Osteocyte (in vitro differentiated cells): ENCODE results near the gene TMUB2. TPM values are rescaled to one million over a fixed set of nuclear protein-coding genes. Genes with fewer than 3 reads are reported as not detected.

Experiments used
- DNase-seq: peaks from one replicate; pipeline ENCODE4 v3.0.0; 2021; ENCODE audit warnings: mixed read lengths; ENCODE audit not compliant: unreplicated experiment; ENCODE audit errors: extremely low spot score
- H3K27ac Mint-ChIP-seq: one replicate; pipeline ENCODE4 v1.8.0; 2021; ENCODE audit warnings: mild to moderate bottlenecking, mixed read lengths; ENCODE audit not compliant: unreplicated experiment
- H3K27me3 Mint-ChIP-seq: one replicate; pipeline ENCODE4 v1.8.0; 2021; ENCODE audit warnings: mixed read lengths; ENCODE audit not compliant: unreplicated experiment
- H3K36me3 Mint-ChIP-seq: one replicate; pipeline ENCODE4 v1.8.0; 2021; ENCODE audit warnings: mixed read lengths; ENCODE audit not compliant: unreplicated experiment
- H3K4me1 Mint-ChIP-seq: one replicate; pipeline ENCODE4 v1.8.0; 2021; ENCODE audit warnings: mixed read lengths; ENCODE audit not compliant: unreplicated experiment
- H3K4me3 Mint-ChIP-seq: one replicate; pipeline ENCODE4 v1.8.0; 2021; ENCODE audit warnings: mild to moderate bottlenecking, moderate library complexity, mixed read lengths; ENCODE audit not compliant: unreplicated experiment
- H3K9me3 Mint-ChIP-seq: one replicate; pipeline ENCODE4 v1.8.0; 2021; ENCODE audit warnings: mixed read lengths; ENCODE audit not compliant: unreplicated experiment
- CTCF ChIP-seq: fragments of 200-600 bp; sonication (generic); IDR thresholded peaks from 2 replicates; pipeline ENCODE4 v1.5.0; 2021; ENCODE audit warnings: antibody characterized with exemption, mild to moderate bottlenecking, moderate library complexity
- total RNA-seq: library from RNA; stranded (reverse); gene quantifications from 2 replicates; pipeline ENCODE4 v1.2.1, GENCODE V29; 2021

TMUB2 gene
- total RNA-seq, 1 donor from 2014 or later, result 39.3 TPM

GRCh38 chr17:44187131-44187899 is 543 bp downstream of the TMUB2 start:
- DNase-seq, result no peak
- Mint-ChIP-seq H3K36me3 (no peaks in the 10 kb centered on the region), H3K27me3 (no peaks in the 10 kb centered on the region), H3K27ac (peak overlapping the region; percentile 99), H3K4me1 (peaks cover 25% of the 10 kb centered on the region), H3K4me3 (peak overlapping the region; percentile 97), H3K9me3 (no peaks in the 10 kb centered on the region)
- no peak for TF ChIP-seq CTCF

GRCh38 chr17:44188576-44189403 is 2.0 kb downstream of the TMUB2 start:
- Mint-ChIP-seq H3K27ac (peak overlapping the region; percentile 56), H3K9me3 (no peaks in the 10 kb centered on the region)

GRCh38 chr17:44190481-44190880 is 3.7 kb downstream of the TMUB2 start:
- H3K4me3 Mint-ChIP-seq, result no peak overlapping the region
- H3K4me1 Mint-ChIP-seq, result peaks cover 21% of the 10 kb centered on the region
- H3K9me3 Mint-ChIP-seq, result no peaks in the 10 kb centered on the region

More at GRCh38 chr17:44188576-44189403, 2.0 kb downstream of the TMUB2 start:
- peaks cover 3% of the 10 kb centered on the region for H3K36me3 Mint-ChIP-seq
- H3K27me3 Mint-ChIP-seq, result no peaks in the 10 kb centered on the region
- H3K4me3 Mint-ChIP-seq, result peak overlapping the region; percentile 97
- TF ChIP-seq CTCF, result no peak
- peaks cover 25% of the 10 kb centered on the region for H3K4me1 Mint-ChIP-seq
- DNase-seq, result no peak

GRCh38 chr17:44191369-44191768 is 4.6 kb downstream of the TMUB2 start:
- Mint-ChIP-seq H3K9me3 (no peaks in the 10 kb centered on the region), H3K27me3 (no peaks in the 10 kb centered on the region), H3K27ac (peak overlapping the region; percentile 53), H3K4me1 (peaks cover 17% of the 10 kb centered on the region), H3K4me3 (no peak overlapping the region), H3K36me3 (peaks cover 19% of the 10 kb centered on the region)
- TF ChIP-seq CTCF, result no peak
- no peak for DNase-seq

More at GRCh38 chr17:44190481-44190880, 3.7 kb downstream of the TMUB2 start:
- Mint-ChIP-seq H3K36me3 (peaks cover 14% of the 10 kb centered on the region), H3K27ac (no peak overlapping the region), H3K27me3 (no peaks in the 10 kb centered on the region)
- no peak for DNase-seq
- no peak for TF ChIP-seq CTCF
